Naive B cell (primary cell): Measurements from ENCODE around the gene ZSCAN2. TPM values are rescaled to one million over a fixed set of nuclear protein-coding genes. Genes with fewer than 3 reads are reported as not detected.
"Not testable (repeated sequence)": the region's sequence is repeated elsewhere in the genome, so short reads cannot be mapped to it uniquely, and the experiment has no call there.

ENCODE experiments used
- ATAC-seq, 2 donors: fragments of 150-1000 bp; cut with Tn5 transposase; 2 replicates each; pipeline ENCODE4 v1.10.0; 2021; ENCODE audit warnings: low read depth in 2 of 2, mild to moderate bottlenecking in 2 of 2, moderate library complexity in 2 of 2
- DNase-seq: peaks from one replicate; pipeline ENCODE4 v3.0.0; 2022
- H3K27ac Mint-ChIP-seq, 6 donors: one replicate each; pipeline ENCODE4 v1.8.0; 2020 to 2022; ENCODE audit warnings: mild to moderate bottlenecking in 6 of 6, mixed read lengths in 6 of 6, moderate library complexity in 5 of 6, inconsistent platforms in 2 of 6
- H3K27me3 Mint-ChIP-seq, 3 donors: one replicate each; pipeline ENCODE4 v1.8.0; 2021 to 2022; ENCODE audit warnings: mixed read lengths in 3 of 3, mild to moderate bottlenecking in 1 of 3
- H3K36me3 Mint-ChIP-seq, 2 donors: one replicate each; pipeline ENCODE4 v1.8.0; 2020 to 2022; ENCODE audit warnings: mixed read lengths in 2 of 2, inconsistent platforms in 1 of 2, mild to moderate bottlenecking in 1 of 2
- H3K4me1 Mint-ChIP-seq, 3 donors: one replicate each; pipeline ENCODE4 v1.8.0; 2020 to 2022; ENCODE audit warnings: mixed read lengths in 3 of 3, inconsistent platforms in 1 of 3, mild to moderate bottlenecking in 1 of 3, moderate library complexity in 1 of 3
- H3K4me3 Mint-ChIP-seq, 8 donors: one replicate each; pipeline ENCODE4 v1.8.0; 2020 to 2022; ENCODE audit warnings: mild to moderate bottlenecking in 8 of 8, mixed read lengths in 8 of 8, moderate library complexity in 8 of 8, inconsistent platforms in 2 of 8
- H3K9me3 Mint-ChIP-seq, 7 donors: one replicate each; pipeline ENCODE4 v1.8.0; 2020 to 2022; ENCODE audit warnings: mixed read lengths in 7 of 7, mild to moderate bottlenecking in 5 of 7, inconsistent platforms in 2 of 7, moderate library complexity in 1 of 7
- polyA plus RNA-seq, 6 donors: library from polyadenylated mRNA; unstranded; fragments of 300-500 nt; fragmentation: Illumina TruSeq; gene quantifications; one replicate each; pipeline ENCODE4 v1.2.3, GENCODE V29; 2021; ENCODE audit warnings: low read depth in 6 of 6

Gene ZSCAN2
- polyA plus RNA-seq, 6 donors from 2014 or later: 7.6 to 14.8 (median 9.0) TPM

GRCh38 chr15:84631706-84632272, 31.0 kb downstream of the ZSCAN2 start:
- ATAC-seq (no peak), DNase-seq (no peak)
- Mint-ChIP-seq H3K9me3 (no peaks in the 10 kb centered on the region), H3K27ac (peak overlapping the region; percentile 94 to 97 (median 96)), H3K36me3 (peaks cover 0 to 4% of the 10 kb centered on the region in 2 donors), H3K4me3 (peak overlapping the region; percentile 88 to 99 (median 96)), H3K4me1 (peaks cover 33 to 39% (median 34%) of the 10 kb centered on the region in 3 donors), H3K27me3 (no peaks in the 10 kb centered on the region)

- Mint-ChIP-seq H3K9me3 (no peaks in the 10 kb centered on the region), H3K27me3 (no peaks in the 10 kb centered on the region), H3K4me3 (peak overlapping the region; percentile 91 to 99 (median 97)), H3K4me1 (peaks cover 33 to 39% (median 36%) of the 10 kb centered on the region in 3 donors), H3K36me3 (peaks cover 0 to 12% of the 10 kb centered on the region in 2 donors), H3K27ac (peak overlapping the region; percentile 22 to 96 (median 88))
- DNase-seq: peak; percentile 66
- ATAC-seq: peak; percentile 54 to 58
These were observed 32.8 kb downstream of the ZSCAN2 start for GRCh38 chr15:84633311-84634227.

GRCh38 chr15:84634228-84634837, 33.5 kb downstream of the ZSCAN2 start:
- Mint-ChIP-seq H3K4me3 (peak overlapping the region; percentile 74 to 91 (median 84)), H3K27ac (peak overlapping the region in 3 of 6 donors; percentile 73 to 88 (median 75)), H3K4me1 (peaks cover 33 to 39% (median 36%) of the 10 kb centered on the region in 3 donors), H3K27me3 (no peaks in the 10 kb centered on the region), H3K36me3 (peaks cover 0 to 12% of the 10 kb centered on the region in 2 donors), H3K9me3 (no peaks in the 10 kb centered on the region)
- no peak for ATAC-seq
- DNase-seq: no peak

GRCh38 chr15:84638103-84638502, 37.3 kb downstream of the ZSCAN2 start:
- peaks cover 0 to 11% of the 10 kb centered on the region in 2 donors for H3K36me3 Mint-ChIP-seq
- H3K27ac Mint-ChIP-seq: no peak overlapping the region
- peaks cover 20 to 26% (median 21%) of the 10 kb centered on the region in 3 donors for H3K4me1 Mint-ChIP-seq
- ATAC-seq: no peak
- H3K9me3 Mint-ChIP-seq: no peaks in the 10 kb centered on the region
- H3K4me3 Mint-ChIP-seq: no peak overlapping the region
- DNase-seq: no peak
- no peaks in the 10 kb centered on the region for H3K27me3 Mint-ChIP-seq

GRCh38 chr15:84641871-84642270, 41.1 kb downstream of the ZSCAN2 start:
- H3K9me3 Mint-ChIP-seq, ATAC-seq, DNase-seq, H3K4me3 Mint-ChIP-seq, H3K27me3 Mint-ChIP-seq: not testable (repeated sequence)
- peaks cover 6 to 17% (median 7%) of the 10 kb centered on the region in 3 donors for H3K4me1 Mint-ChIP-seq
- H3K36me3 Mint-ChIP-seq: peaks cover 14 to 22% of the 10 kb centered on the region in 2 donors
- peak overlapping the region in 1 of 6 donors; percentile 57 for H3K27ac Mint-ChIP-seq

GRCh38 chr15:84642640-84643039, 41.8 kb downstream of the ZSCAN2 start:
- DNase-seq, H3K9me3 Mint-ChIP-seq, ATAC-seq, H3K27me3 Mint-ChIP-seq, H3K27ac Mint-ChIP-seq: not testable (repeated sequence)
- H3K4me1 Mint-ChIP-seq: peaks cover 6 to 17% (median 7%) of the 10 kb centered on the region in 3 donors
- peak overlapping the region in 1 of 8 donors; percentile 4 for H3K4me3 Mint-ChIP-seq
- peaks cover 15 to 20% of the 10 kb centered on the region in 2 donors for H3K36me3 Mint-ChIP-seq

GRCh38 chr15:84643838-84644237, 43.0 kb downstream of the ZSCAN2 start:
- DNase-seq (no peak), ATAC-seq (no peak)
- peak overlapping the region in 3 of 6 donors; percentile 26 to 56 (median 47) for H3K27ac Mint-ChIP-seq
- H3K9me3 Mint-ChIP-seq: no peaks in the 10 kb centered on the region
- peaks cover 15 to 23% of the 10 kb centered on the region in 2 donors for H3K36me3 Mint-ChIP-seq
- H3K4me3 Mint-ChIP-seq: no peak overlapping the region
- H3K27me3 Mint-ChIP-seq: no peaks in the 10 kb centered on the region
- H3K4me1 Mint-ChIP-seq: peaks cover 12 to 15% (median 14%) of the 10 kb centered on the region in 3 donors

- no peak for DNase-seq
- Mint-ChIP-seq H3K4me3 (no peak overlapping the region), H3K4me1 (peaks cover 14 to 18% (median 16%) of the 10 kb centered on the region in 3 donors), H3K36me3 (peaks cover 20 to 28% of the 10 kb centered on the region in 2 donors), H3K27me3 (no peaks in the 10 kb centered on the region), H3K27ac (peak overlapping the region in 2 of 6 donors; percentile 26 to 69), H3K9me3 (no peaks in the 10 kb centered on the region)
- ATAC-seq: no peak
These were observed 44.7 kb downstream of the ZSCAN2 start for GRCh38 chr15:84645496-84645895.

GRCh38 chr15:84645997-84646396, 45.2 kb downstream of the ZSCAN2 start:
- Mint-ChIP-seq H3K4me3 (no peak overlapping the region), H3K27ac (peak overlapping the region in 2 of 6 donors; percentile 28 to 69), H3K36me3 (peaks cover 17 to 28% of the 10 kb centered on the region in 2 donors), H3K4me1 (peaks cover 14 to 18% (median 16%) of the 10 kb centered on the region in 3 donors), H3K27me3 (no peaks in the 10 kb centered on the region), H3K9me3 (no peaks in the 10 kb centered on the region)
- no peak for DNase-seq
- no peak for ATAC-seq

- DNase-seq (no peak), ATAC-seq (no peak)
- Mint-ChIP-seq H3K4me1 (peaks cover 25 to 26% (median 26%) of the 10 kb centered on the region in 3 donors), H3K27ac (peak overlapping the region in 3 of 6 donors; percentile 3 to 94 (median 32)), H3K9me3 (no peaks in the 10 kb centered on the region), H3K27me3 (no peaks in the 10 kb centered on the region), H3K36me3 (peaks cover 16 to 37% of the 10 kb centered on the region in 2 donors), H3K4me3 (no peak overlapping the region)
These were observed 46.9 kb downstream of the ZSCAN2 start for GRCh38 chr15:84647726-84648125.

- Mint-ChIP-seq H3K4me1 (peaks cover 19 to 22% (median 22%) of the 10 kb centered on the region in 3 donors), H3K9me3 (no peaks in the 10 kb centered on the region), H3K36me3 (peaks cover 16 to 37% of the 10 kb centered on the region in 2 donors), H3K4me3 (no peak overlapping the region), H3K27me3 (no peaks in the 10 kb centered on the region), H3K27ac (peak overlapping the region in 1 of 6 donors; percentile 33)
- ATAC-seq (no peak), DNase-seq (no peak)
These were observed 47.7 kb downstream of the ZSCAN2 start for GRCh38 chr15:84648539-84648938.

- Mint-ChIP-seq H3K27ac (peak overlapping the region in 1 of 6 donors; percentile 24), H3K4me1 (peaks cover 23 to 30% (median 27%) of the 10 kb centered on the region in 3 donors), H3K9me3 (no peaks in the 10 kb centered on the region), H3K36me3 (peaks cover 16 to 37% of the 10 kb centered on the region in 2 donors), H3K27me3 (no peaks in the 10 kb centered on the region), H3K4me3 (no peak overlapping the region)
- DNase-seq (no peak), ATAC-seq (no peak)
These were observed 48.9 kb downstream of the ZSCAN2 start for GRCh38 chr15:84649706-84650105.

GRCh38 chr15:84653584-84653909, 52.7 kb downstream of the ZSCAN2 start:
- no peak for DNase-seq
- Mint-ChIP-seq H3K27me3 (no peaks in the 10 kb centered on the region), H3K36me3 (peaks cover 5 to 16% of the 10 kb centered on the region in 2 donors), H3K27ac (peak overlapping the region; percentile 86 to 99 (median 96)), H3K4me1 (peaks cover 33 to 38% (median 38%) of the 10 kb centered on the region in 3 donors), H3K9me3 (no peaks in the 10 kb centered on the region), H3K4me3 (peak overlapping the region; percentile 88 to 99 (median 98))
- no peak for ATAC-seq
